ENCODE results near the gene SNX4.

DNA sequence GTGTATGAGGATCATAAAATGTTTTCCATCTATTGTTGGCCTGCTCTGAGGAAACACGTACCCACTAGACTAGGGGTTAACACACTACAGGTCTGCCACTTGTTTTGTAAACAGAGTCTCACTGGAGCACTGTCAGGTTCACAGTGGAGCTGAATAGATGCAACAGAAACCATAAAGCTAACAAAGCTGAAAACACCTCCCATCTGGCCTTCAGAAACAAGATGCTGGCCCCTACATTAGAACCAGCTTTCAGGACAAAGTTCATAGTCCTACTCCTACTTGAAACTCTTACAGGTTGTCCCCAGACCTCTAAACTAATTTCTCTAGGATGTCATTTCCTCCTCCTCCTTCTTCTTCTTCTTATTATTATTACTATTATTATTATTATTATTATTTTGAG, 42.3 kb downstream of the SNX4 start:
- TF ChIP-seq, protein P1, sequence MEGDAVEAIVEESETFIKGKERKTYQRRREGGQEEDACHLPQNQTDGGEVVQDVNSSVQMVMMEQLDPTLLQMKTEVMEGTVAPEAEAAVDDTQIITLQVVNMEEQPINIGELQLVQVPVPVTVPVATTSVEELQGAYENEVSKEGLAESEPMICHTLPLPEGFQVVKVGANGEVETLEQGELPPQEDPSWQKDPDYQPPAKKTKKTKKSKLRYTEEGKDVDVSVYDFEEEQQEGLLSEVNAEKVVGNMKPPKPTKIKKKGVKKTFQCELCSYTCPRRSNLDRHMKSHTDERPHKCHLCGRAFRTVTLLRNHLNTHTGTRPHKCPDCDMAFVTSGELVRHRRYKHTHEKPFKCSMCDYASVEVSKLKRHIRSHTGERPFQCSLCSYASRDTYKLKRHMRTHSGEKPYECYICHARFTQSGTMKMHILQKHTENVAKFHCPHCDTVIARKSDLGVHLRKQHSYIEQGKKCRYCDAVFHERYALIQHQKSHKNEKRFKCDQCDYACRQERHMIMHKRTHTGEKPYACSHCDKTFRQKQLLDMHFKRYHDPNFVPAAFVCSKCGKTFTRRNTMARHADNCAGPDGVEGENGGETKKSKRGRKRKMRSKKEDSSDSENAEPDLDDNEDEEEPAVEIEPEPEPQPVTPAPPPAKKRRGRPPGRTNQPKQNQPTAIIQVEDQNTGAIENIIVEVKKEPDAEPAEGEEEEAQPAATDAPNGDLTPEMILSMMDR (IDR thresholded peaks at IDR 0.05): no peak
- TF ChIP-seq POLR2A (IDR thresholded peaks at IDR 0.05) (no peak), POLR2AphosphoS5 (IDR thresholded peaks at IDR 0.05; ENCODE audit: insufficient read depth in 1 of 2, low read depth in 1 of 2) (no peak)
